Muscle of leg (tissue), 11 donors: ENCODE data around the gene FYCO1. TPM values are rescaled to one million over a fixed set of nuclear protein-coding genes. Genes with fewer than 3 reads are reported as not detected.

Source experiments
- DNase-seq: peaks from one replicate; pipeline ENCODE4 v3.0.0; 2013
- H3K27ac ChIP-seq: one replicate; pipeline ENCODE4 v1.5.1; 2013; ENCODE audit warnings: mild to moderate bottlenecking, low read length, control low read depth
- H3K27me3 ChIP-seq: one replicate; pipeline ENCODE4 v1.6.1; 2013; ENCODE audit warnings: low read length; ENCODE audit not compliant: control insufficient read depth, insufficient read depth
- H3K36me3 ChIP-seq: one replicate; pipeline ENCODE4 v1.6.1; 2013; ENCODE audit warnings: low read length; ENCODE audit not compliant: control insufficient read depth, insufficient read depth
- H3K4me1 ChIP-seq: one replicate; pipeline ENCODE4 v1.6.1; 2013; ENCODE audit warnings: low read length; ENCODE audit not compliant: control insufficient read depth, insufficient read depth
- H3K4me3 ChIP-seq: one replicate; pipeline ENCODE4 v1.5.1; 2013; ENCODE audit warnings: low read length, control low read depth
- H3K9me3 ChIP-seq: replicated peaks from 2 replicates; pipeline ENCODE4 v1.6.1; 2013; ENCODE audit warnings: low read depth, low read length; ENCODE audit not compliant: control insufficient read depth
- WGBS: methylation state at CpG from one replicate; pipeline ENCODE4 v1.1.5; 2013; ENCODE audit warnings: missing lambda C conversion rate; ENCODE audit not compliant: insufficient coverage; 5-methylcytosine and 5-hydroxymethylcytosine counted together
- polyA plus RNA-seq, 8 donors: library from polyadenylated mRNA; unstranded; fragments of 120-200 nt; gene quantifications; one replicate each; pipeline versions ENCODE4 v1.2.1 to v1.2.3, GENCODE V29; 2013; ENCODE audit warnings: inconsistent platforms in 1 of 8, low replicate concordance in 1 of 8; ENCODE audit not compliant: insufficient read length in 8 of 8, insufficient read depth in 1 of 8
- total RNA-seq: library from RNA; stranded (reverse); fragments of 120-200 nt; gene quantifications from one replicate; pipeline ENCODE4 v1.2.4, GENCODE V29; 2013

FYCO1 gene
- total and polyA plus RNA-seq, 9 donors = 18.6 to 33.6 (median 25.4) TPM

- H3K9me3 ChIP-seq = no peaks in the 10 kb centered on the region
- H3K4me1 ChIP-seq = no peaks in the 10 kb centered on the region
- no peak for DNase-seq
- H3K4me3 ChIP-seq = no peak overlapping the region
- H3K36me3 ChIP-seq = peaks cover 88% of the 10 kb centered on the region
- no peak overlapping the region for H3K27ac ChIP-seq
- no peaks in the 10 kb centered on the region for H3K27me3 ChIP-seq
- WGBS = 91% methylated on average over 1 of the region's 4 CpGs
Measured at GRCh38 chr3:45955706-45956105, 39.9 kb downstream of the FYCO1 start.

GRCh38 chr3:45955017-45955647, 40.5 kb downstream of the FYCO1 start:
- H3K4me1 ChIP-seq = no peaks in the 10 kb centered on the region

GRCh38 chr3:45954306-45954705, 41.3 kb downstream of the FYCO1 start:
- H3K27ac ChIP-seq = no peak overlapping the region
- no peak for DNase-seq
- 100% methylated on average over 1 of the region's 3 CpGs for WGBS
- no peaks in the 10 kb centered on the region for H3K4me1 ChIP-seq
- H3K9me3 ChIP-seq = no peaks in the 10 kb centered on the region
- H3K36me3 ChIP-seq = peaks cover 88% of the 10 kb centered on the region
- H3K27me3 ChIP-seq = no peaks in the 10 kb centered on the region
- H3K4me3 ChIP-seq = no peak overlapping the region

More at GRCh38 chr3:45955017-45955647, 40.5 kb downstream of the FYCO1 start:
- Histone ChIP-seq H3K36me3 (peaks cover 88% of the 10 kb centered on the region), H3K9me3 (no peaks in the 10 kb centered on the region), H3K4me3 (no peak overlapping the region), H3K27me3 (no peaks in the 10 kb centered on the region), H3K27ac (no peak overlapping the region)
- WGBS = 73% methylated on average over 7 of the region's 11 CpGs
- no peak for DNase-seq

GRCh38 chr3:45953536-45953935, 42.1 kb downstream of the FYCO1 start:
- Histone ChIP-seq H3K4me1 (no peaks in the 10 kb centered on the region), H3K27me3 (no peaks in the 10 kb centered on the region), H3K36me3 (peaks cover 88% of the 10 kb centered on the region), H3K9me3 (no peaks in the 10 kb centered on the region), H3K27ac (no peak overlapping the region), H3K4me3 (no peak overlapping the region)
- DNase-seq = no peak
- 83% methylated on average over 4 of the region's 4 CpGs for WGBS

- no peak overlapping the region for H3K27ac ChIP-seq
- 85% methylated on average over 3 of the region's 4 CpGs for WGBS
- H3K36me3 ChIP-seq = peaks cover 87% of the 10 kb centered on the region
Measured at GRCh38 chr3:45952456-45952855, 43.2 kb downstream of the FYCO1 start.

GRCh38 chr3:45951946-45952345, 43.7 kb downstream of the FYCO1 start:
- no peaks in the 10 kb centered on the region for H3K27me3 ChIP-seq
- WGBS = 90% methylated on average over 2 of the region's 6 CpGs
- peaks cover 92% of the 10 kb centered on the region for H3K36me3 ChIP-seq
- no peaks in the 10 kb centered on the region for H3K4me1 ChIP-seq
- no peak overlapping the region for H3K4me3 ChIP-seq
- no peak for DNase-seq
- H3K27ac ChIP-seq = no peak overlapping the region
- H3K9me3 ChIP-seq = no peaks in the 10 kb centered on the region

More at GRCh38 chr3:45952456-45952855, 43.2 kb downstream of the FYCO1 start:
- no peak for DNase-seq
- Histone ChIP-seq H3K27me3 (no peaks in the 10 kb centered on the region), H3K4me1 (no peaks in the 10 kb centered on the region), H3K4me3 (no peak overlapping the region), H3K9me3 (no peaks in the 10 kb centered on the region)

- no peak for DNase-seq
- WGBS = 95% methylated on average over 4 of the region's 6 CpGs
- H3K4me1 ChIP-seq = no peaks in the 10 kb centered on the region
- H3K27me3 ChIP-seq = no peaks in the 10 kb centered on the region
- H3K36me3 ChIP-seq = peaks cover 98% of the 10 kb centered on the region
- H3K27ac ChIP-seq = no peak overlapping the region
- no peak overlapping the region for H3K4me3 ChIP-seq
- no peaks in the 10 kb centered on the region for H3K9me3 ChIP-seq
Measured at GRCh38 chr3:45950686-45951600, 44.7 kb downstream of the FYCO1 start.

GRCh38 chr3:45950131-45950530, 45.5 kb downstream of the FYCO1 start:
- Histone ChIP-seq H3K27ac (no peak overlapping the region), H3K36me3 (peaks cover 98% of the 10 kb centered on the region), H3K4me3 (no peak overlapping the region), H3K27me3 (no peaks in the 10 kb centered on the region), H3K4me1 (no peaks in the 10 kb centered on the region), H3K9me3 (no peaks in the 10 kb centered on the region)
- no peak for DNase-seq
- WGBS = 100% methylated on average over 1 of the region's 2 CpGs

- Histone ChIP-seq H3K9me3 (no peaks in the 10 kb centered on the region), H3K27ac (no peak overlapping the region), H3K4me3 (no peak overlapping the region), H3K36me3 (peaks cover 94% of the 10 kb centered on the region), H3K27me3 (no peaks in the 10 kb centered on the region), H3K4me1 (no peaks in the 10 kb centered on the region)
- no peak for DNase-seq
- 97% methylated on average over 3 of the region's 4 CpGs for WGBS
Measured at GRCh38 chr3:45949432-45949831, 46.2 kb downstream of the FYCO1 start.

GRCh38 chr3:45948881-45949280, 46.7 kb downstream of the FYCO1 start:
- Histone ChIP-seq H3K9me3 (no peaks in the 10 kb centered on the region), H3K4me3 (no peak overlapping the region), H3K36me3 (peaks cover 89% of the 10 kb centered on the region), H3K27me3 (no peaks in the 10 kb centered on the region), H3K4me1 (no peaks in the 10 kb centered on the region), H3K27ac (no peak overlapping the region)
- no peak for DNase-seq
- 98% methylated on average over 4 of the region's 6 CpGs for WGBS
